ENCODE data around the gene NUAK1.

Gene NUAK1

GRCh38 chr12:106029532-106029931, 109.2 kb downstream of the NUAK1 start:
- DNase-seq (ENCODE audit: low read depth in 1 of 2, low spot score in 1 of 2), result no peak
- Histone ChIP-seq H3K4me3 (replicated peaks; ENCODE audit: insufficient read depth, low read length) (no peak overlapping the region), H3K27ac (replicated peaks) (no peak overlapping the region), H3K27me3 (ENCODE audit: insufficient read depth, poor library complexity, severe bottlenecking) (no peaks in the 10 kb centered on the region)
- TF ChIP-seq REST (IDR thresholded peaks at IDR 0.05; ENCODE audit: insufficient replicate concordance, low read depth) (no peak), POLR2AphosphoS5 (IDR thresholded peaks at IDR 0.05; ENCODE audit: low read depth) (no peak), CTCF (IDR thresholded peaks at IDR 0.05; ENCODE audit: insufficient read depth, low read length) (no peak)

- DNase-seq (ENCODE audit: low read depth in 1 of 2, low spot score in 1 of 2), result no peak
- Histone ChIP-seq H3K27me3 (ENCODE audit: insufficient read depth, poor library complexity, severe bottlenecking) (no peaks in the 10 kb centered on the region), H3K27ac (replicated peaks) (no peak overlapping the region), H3K4me3 (replicated peaks; ENCODE audit: insufficient read depth, low read length) (no peak overlapping the region)
- TF ChIP-seq SPI1 (IDR thresholded peaks at IDR 0.05; ENCODE audit: borderline replicate concordance, low read depth) (no peak), REST (IDR thresholded peaks at IDR 0.05; ENCODE audit: insufficient replicate concordance, low read depth) (no peak), CTCF (IDR thresholded peaks at IDR 0.05; ENCODE audit: insufficient read depth, low read length) (no peak), GABPA (IDR thresholded peaks at IDR 0.05; ENCODE audit: low read depth) (no peak), POLR2AphosphoS5 (IDR thresholded peaks at IDR 0.05; ENCODE audit: low read depth) (no peak)
Observed at GRCh38 chr12:106027911-106028310, 110.8 kb downstream of the NUAK1 start.

- TF ChIP-seq POLR2AphosphoS5 (IDR thresholded peaks at IDR 0.05; ENCODE audit: low read depth) (no peak), CTCF (IDR thresholded peaks at IDR 0.05; ENCODE audit: insufficient read depth, low read length) (no peak), SPI1 (IDR thresholded peaks at IDR 0.05; ENCODE audit: borderline replicate concordance, low read depth) (no peak), GABPA (IDR thresholded peaks at IDR 0.05; ENCODE audit: low read depth) (no peak), REST (IDR thresholded peaks at IDR 0.05; ENCODE audit: insufficient replicate concordance, low read depth) (no peak)
- DNase-seq (ENCODE audit: low read depth in 1 of 2, low spot score in 1 of 2), result no peak
- H3K27me3 ChIP-seq (ENCODE audit: insufficient read depth, poor library complexity, severe bottlenecking), result no peaks in the 10 kb centered on the region
- no peak overlapping the region for H3K4me3 ChIP-seq (replicated peaks; ENCODE audit: insufficient read depth, low read length)
- no peak overlapping the region for H3K27ac ChIP-seq (replicated peaks)
Observed at GRCh38 chr12:106027286-106027685, 111.5 kb downstream of the NUAK1 start.
